ENCODE data around the gene GRK6. TPM values are rescaled to one million over a fixed set of nuclear protein-coding genes. Genes with fewer than 3 reads are reported as not detected.

Gene GRK6
- total RNA-seq, 1 donor from 2014 or later, result 43.9 TPM

- Histone ChIP-seq H3K27ac (peak overlapping the region; percentile 55), H3K4me3 (no peak overlapping the region), H3K36me3 (peaks cover 9% of the 10 kb centered on the region), H3K4me1 (peaks cover 24% of the 10 kb centered on the region), H3K9me3 (no peaks in the 10 kb centered on the region), H3K27me3 (no peaks in the 10 kb centered on the region)
- DNase-seq, result peak; percentile 86
- intact Hi-C loops (cut with DNase I), result no loop called here
- ATAC-seq, result peak; percentile 82
- TF ChIP-seq CTCF (IDR thresholded peaks at IDR 0.05), result no peak
Observed at GRCh38 chr5:177478711-177479646, 52.5 kb downstream of the GRK6 start.

GRCh38 chr5:177479774-177480173 lies 53.3 kb downstream of the GRK6 start:
- Histone ChIP-seq H3K4me3 (no peak overlapping the region), H3K36me3 (peaks cover 9% of the 10 kb centered on the region), H3K27ac (peak overlapping the region; percentile 55), H3K4me1 (peaks cover 24% of the 10 kb centered on the region), H3K9me3 (no peaks in the 10 kb centered on the region), H3K27me3 (no peaks in the 10 kb centered on the region)
- TF ChIP-seq CTCF (IDR thresholded peaks at IDR 0.05), result no peak
- intact Hi-C loops (cut with DNase I), result no loop called here
- peak; percentile 64 for DNase-seq
- peak; percentile 40 for ATAC-seq

GRCh38 chr5:177482359-177482795 lies 55.9 kb downstream of the GRK6 start:
- H3K27ac ChIP-seq, result no peak overlapping the region
- TF ChIP-seq CTCF (IDR thresholded peaks at IDR 0.05), result no peak
- no peak overlapping the region for H3K4me3 ChIP-seq
- no peaks in the 10 kb centered on the region for H3K27me3 ChIP-seq
- H3K4me1 ChIP-seq, result peaks cover 21% of the 10 kb centered on the region
- peaks cover 29% of the 10 kb centered on the region for H3K36me3 ChIP-seq
- DNase-seq, result no peak
- intact Hi-C loops (cut with DNase I), result no loop called here
- no peak for ATAC-seq
- H3K9me3 ChIP-seq, result no peaks in the 10 kb centered on the region

- Histone ChIP-seq H3K9me3 (no peaks in the 10 kb centered on the region), H3K36me3 (peaks cover 35% of the 10 kb centered on the region), H3K4me3 (no peak overlapping the region), H3K4me1 (peaks cover 21% of the 10 kb centered on the region), H3K27me3 (no peaks in the 10 kb centered on the region), H3K27ac (no peak overlapping the region)
- intact Hi-C loops (cut with DNase I), result no loop called here
- DNase-seq (no peak), ATAC-seq (no peak)
- no peak for TF ChIP-seq CTCF (IDR thresholded peaks at IDR 0.05)
Observed at GRCh38 chr5:177483042-177483441, 56.6 kb downstream of the GRK6 start.

- DNase-seq, result no peak
- intact Hi-C loops (cut with DNase I), result no loop called here
- H3K4me1 ChIP-seq, result peaks cover 9% of the 10 kb centered on the region
- no peak overlapping the region for H3K27ac ChIP-seq
- no peak for ATAC-seq
- peaks cover 45% of the 10 kb centered on the region for H3K36me3 ChIP-seq
- H3K9me3 ChIP-seq, result no peaks in the 10 kb centered on the region
- no peaks in the 10 kb centered on the region for H3K27me3 ChIP-seq
- TF ChIP-seq CTCF (IDR thresholded peaks at IDR 0.05), result no peak
- no peak overlapping the region for H3K4me3 ChIP-seq
Observed at GRCh38 chr5:177483994-177484901, 57.8 kb downstream of the GRK6 start.

All from upper lobe of right lung (tissue), 1 donor.